Loucy (cell line): ENCODE measurements around the gene GALNT7.

Source experiments
- EZH2phosphoT487 ChIP-seq: fragments of 200-600 bp; IDR thresholded peaks from 2 replicates; pipeline ENCODE4 v1.6.1; 2018; ENCODE audit warnings: antibody characterized with exemption, mild to moderate bottlenecking, moderate library complexity, borderline replicate concordance
- TF ChIP-seq, protein P1 (sequence below): fragments of 200-600 bp; sonication (generic); conservative IDR thresholded peaks from 2 replicates; pipeline ENCODE4 v1.5.1; 2014; ENCODE audit warnings: mild to moderate bottlenecking, antibody characterized with exemption, low read length

DNA sequence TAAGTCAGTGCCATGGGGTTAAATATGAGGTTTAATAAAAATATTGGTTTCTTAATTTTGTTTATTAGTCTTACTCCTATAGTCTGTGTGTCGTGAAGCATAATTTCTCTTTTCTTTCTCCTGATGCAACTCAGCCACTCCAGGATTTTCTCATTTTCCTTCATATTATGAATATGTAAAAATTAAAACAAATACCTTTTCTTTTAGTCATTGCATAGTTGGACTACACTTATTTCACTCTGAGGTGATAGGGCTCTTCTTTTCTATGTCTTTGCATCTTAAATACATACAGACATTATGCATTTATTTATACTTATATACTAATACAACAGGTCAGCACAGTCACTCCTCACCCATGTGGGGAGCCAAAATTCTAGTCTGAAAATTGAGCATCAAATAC, 19.1 kb downstream of the GALNT7 start:
- TF ChIP-seq, protein P1, sequence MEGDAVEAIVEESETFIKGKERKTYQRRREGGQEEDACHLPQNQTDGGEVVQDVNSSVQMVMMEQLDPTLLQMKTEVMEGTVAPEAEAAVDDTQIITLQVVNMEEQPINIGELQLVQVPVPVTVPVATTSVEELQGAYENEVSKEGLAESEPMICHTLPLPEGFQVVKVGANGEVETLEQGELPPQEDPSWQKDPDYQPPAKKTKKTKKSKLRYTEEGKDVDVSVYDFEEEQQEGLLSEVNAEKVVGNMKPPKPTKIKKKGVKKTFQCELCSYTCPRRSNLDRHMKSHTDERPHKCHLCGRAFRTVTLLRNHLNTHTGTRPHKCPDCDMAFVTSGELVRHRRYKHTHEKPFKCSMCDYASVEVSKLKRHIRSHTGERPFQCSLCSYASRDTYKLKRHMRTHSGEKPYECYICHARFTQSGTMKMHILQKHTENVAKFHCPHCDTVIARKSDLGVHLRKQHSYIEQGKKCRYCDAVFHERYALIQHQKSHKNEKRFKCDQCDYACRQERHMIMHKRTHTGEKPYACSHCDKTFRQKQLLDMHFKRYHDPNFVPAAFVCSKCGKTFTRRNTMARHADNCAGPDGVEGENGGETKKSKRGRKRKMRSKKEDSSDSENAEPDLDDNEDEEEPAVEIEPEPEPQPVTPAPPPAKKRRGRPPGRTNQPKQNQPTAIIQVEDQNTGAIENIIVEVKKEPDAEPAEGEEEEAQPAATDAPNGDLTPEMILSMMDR, result no peak
- TF ChIP-seq EZH2phosphoT487, result no peak
